ENCODE data around the gene ANKRD63. TPM values are rescaled to one million over a fixed set of nuclear protein-coding genes. Genes with fewer than 3 reads are reported as not detected.

Gene ANKRD63
- total RNA-seq, 1 experiment from 2014 or later = 0.46 TPM

- Histone ChIP-seq H4K91ac (ENCODE audit: insufficient read length, low read depth, low read length) (no peak overlapping the region), H3T11ph (ENCODE audit: low read length) (no peak overlapping the region), H2BK12ac (ENCODE audit: insufficient read length, low read depth, low read length) (no peak overlapping the region), H3K4me1 (ENCODE audit: insufficient read depth, low read length) (no peaks in the 10 kb centered on the region), H3K9me3 (ENCODE audit: control insufficient read depth, low read depth, low read length) (no peaks in the 10 kb centered on the region), H3K56ac (ENCODE audit: insufficient read length, low read depth, low read length) (no peak overlapping the region), H3K27me3 (ENCODE audit: insufficient read depth, low read length) (peaks cover 16% of the 10 kb centered on the region; the same call in 1 of the 2 replicates), H3K14ac (ENCODE audit: insufficient read depth, low read length) (no peak overlapping the region), H2AFZ (ENCODE audit: low read length) (no peak overlapping the region), H3K4ac (ENCODE audit: low read depth, low read length) (no peak overlapping the region), H3K23ac (ENCODE audit: insufficient read length, low read depth, low read length) (no peak overlapping the region), H3K27ac (ENCODE audit: insufficient read length, low read depth, low read length) (no peak overlapping the region), H2AK5ac (ENCODE audit: insufficient read length, low read length) (no peak overlapping the region), H2BK15ac (ENCODE audit: low read depth, low read length) (no peak overlapping the region), H2BK5ac (ENCODE audit: insufficient read length, low read length) (no peak overlapping the region), H3K79me2 (ENCODE audit: insufficient read depth, low read length) (no peaks in the 10 kb centered on the region), H2BK120ac (ENCODE audit: low read depth, low read length, poor library complexity, severe bottlenecking) (no peak overlapping the region), H3K4me2 (ENCODE audit: insufficient read depth, insufficient read length, low read length) (no peak overlapping the region), H3K9ac (ENCODE audit: extremely low read depth, insufficient read length, low read length) (no peak overlapping the region), H3K79me1 (ENCODE audit: insufficient read depth, low read depth, low read length, poor library complexity, severe bottlenecking) (no peaks in the 10 kb centered on the region), H4K20me1 (ENCODE audit: control insufficient read depth, insufficient read depth, insufficient read length) (no peaks in the 10 kb centered on the region), H4K8ac (replicated peaks; ENCODE audit: insufficient read length, low read depth, low read length) (no peak overlapping the region), H3K18ac (ENCODE audit: insufficient read length, low read depth, low read length) (no peak overlapping the region), H4K5ac (ENCODE audit: insufficient read length, low read depth, low read length) (no peak overlapping the region), H2BK20ac (ENCODE audit: low read depth, low read length, poor library complexity, severe bottlenecking) (no peak overlapping the region), H3K23me2 (ENCODE audit: insufficient read length, low read depth, low read length, poor library complexity, severe bottlenecking) (peaks cover 9% of the 10 kb centered on the region)
- H3K4me1 Mint-ChIP-seq = peaks cover 19 to 27% of the 10 kb centered on the region in 2 experiments
- no peak for DNase-seq
- peaks cover 0 to 3% (median 0%) of the 10 kb centered on the region in 3 experiments; a peak in 1 of 7 replicates for H3K36me3 Mint-ChIP-seq (ENCODE audit: insufficient read depth in 1 of 3, low read depth in 3 of 3)
- no CpG with 5 or more reads among the region's 8 CpGs for WGBS (ENCODE audit: extremely low coverage, insufficient read length, low lambda C conversion rate)
- H3K9me3 Mint-ChIP-seq = no peaks in the 10 kb centered on the region; a peak in 1 of 5 replicates
- TF ChIP-seq CTCF (conservative IDR thresholded peaks at IDR 0.05) = no peak
- peaks cover 48% of the 10 kb centered on the region for H3K27me3 Mint-ChIP-seq (ENCODE audit: low read depth)
- no peak overlapping the region for H3K27ac Mint-ChIP-seq
- H3K4me3 Mint-ChIP-seq = no peak overlapping the region
Measured at GRCh38 chr15:40250304-40250656, 32.6 kb downstream of the ANKRD63 start.
